OCI-LY7 (cell line): ENCODE measurements around the gene CSNK1G1. TPM values are rescaled to one million over a fixed set of nuclear protein-coding genes. Genes with fewer than 3 reads are reported as not detected.

Source experiments
- BruUV-seq: library from RNA; stranded (reverse); fragments of 400-500 nt; replicated peaks from 2 replicates; lab custom pipeline; 2021; lab: Mats Ljungman, UMichigan
- CTCF ChIA-PET: fragments of 300-600 bp; sonication (Branson Sonifier 250); formaldehyde crosslinking; loops from one replicate; lab custom pipeline; 2022; ENCODE audit warnings: antibody characterized with exemption; ENCODE audit not compliant: unreplicated experiment; lab: Charles Lee
- POLR2A ChIA-PET: fragments of 300-600 bp; sonication (Branson Sonifier 250); formaldehyde crosslinking; loops from one replicate; lab custom pipeline; 2022; ENCODE audit warnings: antibody characterized with exemption; lab: Charles Lee
- DNase-seq: peaks from one replicate; pipeline ENCODE4 v3.0.0-alpha.2; 2015; ENCODE audit warnings: low spot score
- H2AFZ ChIP-seq: fragments of 200-600 bp; sonication (generic), shearing (Covaris generic); 2 replicates; pipeline ENCODE4 v1.6.1; 2014; ENCODE audit warnings: mild to moderate bottlenecking, antibody characterized with exemption, low read length, moderate library complexity
- H3K27ac ChIP-seq: fragments of 200-600 bp; sonication (generic); 2 replicates; pipeline ENCODE4 v1.5.1; 2014; ENCODE audit warnings: mixed run types, low read depth, mild to moderate bottlenecking, moderate library complexity, low read length, inconsistent platforms; ENCODE audit not compliant: poor library complexity, severe bottlenecking
- H3K36me3 ChIP-seq: fragments of 200-600 bp; sonication (generic); 2 replicates; pipeline ENCODE4 v1.6.1; 2014; ENCODE audit warnings: mild to moderate bottlenecking, antibody characterized with exemption, low read length, moderate library complexity, mixed read lengths; ENCODE audit not compliant: insufficient read depth
- H3K4me1 ChIP-seq: fragments of 200-600 bp; sonication (generic); 2 replicates; pipeline ENCODE4 v1.5.1; 2014; ENCODE audit warnings: mild to moderate bottlenecking, low read length; ENCODE audit not compliant: insufficient read depth, poor library complexity, severe bottlenecking
- H3K4me2 ChIP-seq: fragments of 200-600 bp; sonication (generic); 2 replicates; pipeline ENCODE4 v1.6.1; 2014; ENCODE audit warnings: mild to moderate bottlenecking, low read length
- H3K4me3 ChIP-seq: fragments of 200-600 bp; sonication (generic); 2 replicates; pipeline ENCODE4 v1.5.1; 2014; ENCODE audit warnings: mild to moderate bottlenecking, low read depth, low read length; ENCODE audit not compliant: poor library complexity, severe bottlenecking
- H3K79me2 ChIP-seq: fragments of 200-600 bp; sonication (generic); 2 replicates; pipeline ENCODE4 v1.6.1; 2016; ENCODE audit warnings: low read depth, mild to moderate bottlenecking, low read length, moderate library complexity, mixed read lengths; ENCODE audit not compliant: insufficient read depth
- H3K9me2 ChIP-seq: fragments of 200-600 bp; sonication (generic); 2 replicates; pipeline ENCODE4 v1.6.1; 2016; ENCODE audit warnings: mild to moderate bottlenecking, low read length, mixed read lengths; ENCODE audit not compliant: insufficient read depth
- H3K9me3 ChIP-seq: fragments of 200-600 bp; sonication (generic); 2 replicates; pipeline ENCODE4 v1.6.1; 2014; ENCODE audit warnings: mild to moderate bottlenecking, mixed run types, low read length, mixed read lengths
- H4K20me1 ChIP-seq: fragments of 200-600 bp; sonication (generic); 2 replicates; pipeline ENCODE4 v1.6.1; 2014; ENCODE audit warnings: mild to moderate bottlenecking, antibody characterized with exemption, low read length, moderate library complexity, mixed read lengths; ENCODE audit not compliant: insufficient read depth
- EZH2phosphoT487 ChIP-seq: fragments of 200-600 bp; sonication (generic); IDR thresholded peaks from 2 replicates; pipeline ENCODE4 v1.6.1; 2018; ENCODE audit warnings: low read depth, borderline replicate concordance, mild to moderate bottlenecking, mixed run types, antibody characterized with exemption, low read length, moderate library complexity, mixed read lengths
- intact Hi-C: fragments of 100-400 bp; cut with micrococcal nuclease; formaldehyde crosslinking; loops from one replicate; pipeline ENCODE4 v1.10.0; 2022; ENCODE audit not compliant: unreplicated experiment
- total RNA-seq, 2 experiments: library from RNA; depleted of rRNA in 1 of 2; stranded (reverse); fragments of >200 nt in 1 of 2; shearing (Covaris generic) in 1 of 2; gene quantifications; 2 replicates each; pipeline ENCODE4 v1.2.3, GENCODE V29; 2014 to 2022
- TF ChIP-seq, protein P1 (sequence below): fragments of 200-600 bp; sonication (generic); conservative IDR thresholded peaks from 2 replicates; pipeline ENCODE4 v1.5.1; 2014; ENCODE audit warnings: mild to moderate bottlenecking, antibody characterized with exemption, low read length, moderate library complexity, mixed read lengths

CSNK1G1 gene
- total RNA-seq, 2 experiments from 2014 or later, result 8.8 to 14.1 TPM

GRCh38 chr15:64324165-64324877 is 31.7 kb downstream of the CSNK1G1 start:
- no TSS peak for BruUV-seq
- Histone ChIP-seq H3K36me3 (no peaks in the 10 kb centered on the region), H3K27ac (no peak overlapping the region), H2AFZ (no peak overlapping the region), H3K9me3 (no peaks in the 10 kb centered on the region), H3K9me2 (no peaks in the 10 kb centered on the region), H3K4me2 (no peak overlapping the region), H4K20me1 (no peaks in the 10 kb centered on the region), H3K4me1 (no peaks in the 10 kb centered on the region), H3K79me2 (no peaks in the 10 kb centered on the region), H3K4me3 (no peak overlapping the region)
- DNase-seq, result no peak
- ChIA-PET POLR2A (no interaction called here), CTCF (no interaction called here)
- intact Hi-C loops, result no loop called here
- TF ChIP-seq, protein P1, sequence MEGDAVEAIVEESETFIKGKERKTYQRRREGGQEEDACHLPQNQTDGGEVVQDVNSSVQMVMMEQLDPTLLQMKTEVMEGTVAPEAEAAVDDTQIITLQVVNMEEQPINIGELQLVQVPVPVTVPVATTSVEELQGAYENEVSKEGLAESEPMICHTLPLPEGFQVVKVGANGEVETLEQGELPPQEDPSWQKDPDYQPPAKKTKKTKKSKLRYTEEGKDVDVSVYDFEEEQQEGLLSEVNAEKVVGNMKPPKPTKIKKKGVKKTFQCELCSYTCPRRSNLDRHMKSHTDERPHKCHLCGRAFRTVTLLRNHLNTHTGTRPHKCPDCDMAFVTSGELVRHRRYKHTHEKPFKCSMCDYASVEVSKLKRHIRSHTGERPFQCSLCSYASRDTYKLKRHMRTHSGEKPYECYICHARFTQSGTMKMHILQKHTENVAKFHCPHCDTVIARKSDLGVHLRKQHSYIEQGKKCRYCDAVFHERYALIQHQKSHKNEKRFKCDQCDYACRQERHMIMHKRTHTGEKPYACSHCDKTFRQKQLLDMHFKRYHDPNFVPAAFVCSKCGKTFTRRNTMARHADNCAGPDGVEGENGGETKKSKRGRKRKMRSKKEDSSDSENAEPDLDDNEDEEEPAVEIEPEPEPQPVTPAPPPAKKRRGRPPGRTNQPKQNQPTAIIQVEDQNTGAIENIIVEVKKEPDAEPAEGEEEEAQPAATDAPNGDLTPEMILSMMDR, result no peak
- TF ChIP-seq EZH2phosphoT487, result no peak

DNA sequence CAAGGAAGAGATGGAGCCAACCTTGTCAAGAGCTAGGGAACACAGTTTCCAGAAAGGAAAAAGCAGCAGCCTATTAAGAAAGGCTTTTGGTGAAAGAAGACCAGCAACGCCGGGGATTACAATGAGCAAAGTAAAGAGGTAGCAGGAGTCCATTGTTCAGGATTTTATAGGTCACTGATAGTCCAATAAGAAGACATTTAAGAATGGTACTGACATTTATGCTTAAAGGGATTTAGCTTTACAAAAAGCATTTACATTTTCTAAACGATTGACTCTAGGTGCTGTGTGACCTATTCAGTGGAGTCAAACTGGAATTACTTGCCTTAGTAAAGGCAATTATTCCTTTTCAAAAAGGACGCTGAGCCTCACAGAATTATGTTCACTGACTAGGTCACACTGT is 40.8 kb downstream of the CSNK1G1 start:
- no peak for TF ChIP-seq EZH2phosphoT487
- TF ChIP-seq, protein P1, result no peak
- no TSS peak for BruUV-seq
- no peak overlapping the region for H3K27ac ChIP-seq
- no peaks in the 10 kb centered on the region for H3K9me3 ChIP-seq
- no peak overlapping the region for H2AFZ ChIP-seq
- no peaks in the 10 kb centered on the region for H3K79me2 ChIP-seq
- H4K20me1 ChIP-seq, result no peaks in the 10 kb centered on the region
- ChIA-PET CTCF (no interaction called here), POLR2A (interaction anchor here (0.6 kb wide), 1 partner anchor 592 kb away, joined by 5 read pairs; no protein-coding TSS in a partner anchor)
- intact Hi-C loops, result no loop called here
- H3K4me3 ChIP-seq, result no peak overlapping the region
- no peak overlapping the region for H3K4me2 ChIP-seq
- no peaks in the 10 kb centered on the region for H3K9me2 ChIP-seq
- DNase-seq, result no peak
- H3K36me3 ChIP-seq, result no peaks in the 10 kb centered on the region
- H3K4me1 ChIP-seq, result no peaks in the 10 kb centered on the region

DNA sequence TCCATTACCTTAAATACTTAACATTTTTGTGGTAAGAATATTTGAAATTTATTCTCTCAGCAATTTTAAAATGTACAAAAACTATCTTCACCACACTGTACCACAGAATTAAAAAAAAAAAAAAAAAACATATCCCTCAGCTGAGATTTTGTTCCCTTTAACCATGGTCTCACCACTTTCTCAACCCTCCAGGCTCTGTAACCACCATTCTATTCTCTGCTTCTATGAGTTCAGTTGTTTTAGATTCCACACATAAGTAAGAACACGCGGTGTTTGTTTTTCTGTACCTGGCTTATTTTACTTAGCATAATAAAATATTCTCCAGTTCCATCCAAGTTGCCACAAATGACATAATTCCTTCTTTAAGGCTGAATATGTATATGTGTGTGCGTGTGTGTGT is 41.5 kb downstream of the CSNK1G1 start:
- no peaks in the 10 kb centered on the region for H3K9me3 ChIP-seq
- no peak overlapping the region for H3K27ac ChIP-seq
- no peaks in the 10 kb centered on the region for H3K4me1 ChIP-seq
- ChIA-PET POLR2A (interaction anchor here (0.7 kb wide), 1 partner anchor 30 kb away, joined by 3 read pairs; no protein-coding TSS in a partner anchor), CTCF (no interaction called here)
- intact Hi-C loops, result no loop called here
- no peak overlapping the region for H3K4me2 ChIP-seq
- no TSS peak for BruUV-seq
- no peaks in the 10 kb centered on the region for H3K36me3 ChIP-seq
- H3K79me2 ChIP-seq, result no peaks in the 10 kb centered on the region
- H4K20me1 ChIP-seq, result no peaks in the 10 kb centered on the region
- no peaks in the 10 kb centered on the region for H3K9me2 ChIP-seq
- H2AFZ ChIP-seq, result no peak overlapping the region
- no peak for DNase-seq
- TF ChIP-seq EZH2phosphoT487, result no peak
- H3K4me3 ChIP-seq, result no peak overlapping the region
